Thyroid gland (tissue), 4 donors: ENCODE data around the gene HEXD.

Experiments
- CTCF ChIP-seq, 6 experiments: fragments of 200-600 bp in 3 of 6; fragments of 450-650 bp in 3 of 6; sonication (generic) in 3 of 6; IDR thresholded peaks; one replicate each; pipeline ENCODE4 v1.5.1; 2016 to 2019; ENCODE audit warnings: antibody characterized with exemption in 6 of 6, mild to moderate bottlenecking in 2 of 6, inconsistent platforms in 1 of 6, moderate library complexity in 1 of 6
- POLR2A ChIP-seq, 2 donors: fragments of 450-650 bp; IDR thresholded peaks; one replicate each; pipeline ENCODE4 v1.6.1; 2017; ENCODE audit warnings: antibody characterized with exemption in 2 of 2, mild to moderate bottlenecking in 2 of 2, moderate library complexity in 1 of 2

DNA sequence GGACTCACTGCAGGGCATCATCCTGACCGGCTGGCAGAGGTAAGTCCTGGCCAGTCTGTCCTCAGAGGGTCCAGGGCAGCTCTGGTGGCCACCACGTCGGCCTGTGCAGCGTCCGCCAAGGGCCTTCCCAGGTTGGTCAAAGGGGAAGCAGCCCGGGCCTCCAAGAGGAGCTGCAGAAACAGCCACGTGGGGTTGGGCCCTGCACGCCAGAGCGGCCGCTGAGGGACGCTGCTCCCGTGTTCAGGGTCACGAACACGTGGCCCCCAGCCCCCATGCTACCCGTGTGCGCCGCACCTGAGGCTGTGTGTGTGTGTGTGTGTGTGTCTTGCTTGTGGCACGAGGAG is 19.1 kb downstream of the HEXD start:
- TF ChIP-seq CTCF (IDR thresholded peaks at IDR 0.05) (no peak), POLR2A (IDR thresholded peaks at IDR 0.05) (no peak)
